ENCODE results near the gene DENND4A.

DENND4A gene

GRCh38 chr15:65833501-65834205 lies 41.6 kb upstream of the DENND4A start:
- no peak for DNase-seq (ENCODE audit: extremely low spot score)
- POLR2A ChIA-PET: interaction anchor here (0.9 to 2.3 kb wide), 6 partner anchors 9 to 412 kb away, joined by 3 to 27 read pairs (median 7); partner anchors contain the start of genes DENND4A and RAB11A
- TF ChIP-seq ZNF384 (IDR thresholded peaks at IDR 0.05) (0 out of 2 replicates have a peak, but pooled peaks have one; percentile 14), ELF4 (IDR thresholded peaks at IDR 0.05) (no peak)
- CTCF ChIA-PET: interaction anchor here (0.6 to 1.6 kb wide), 5 partner anchors 10 to 196 kb away, joined by 3 to 10 read pairs (median 6); no protein-coding TSS in a partner anchor

- TF ChIP-seq CTBP1 (IDR thresholded peaks at IDR 0.05; ENCODE audit: borderline replicate concordance) (peak; percentile 42; the same call in 1 of the 2 replicates), FOXA1 (IDR thresholded peaks at IDR 0.05) (peak; percentile 90), ZNF384 (IDR thresholded peaks at IDR 0.05) (no peak), LEF1 (IDR thresholded peaks at IDR 0.05; ENCODE audit: borderline replicate concordance) (no peak; the same call in 1 of the 2 replicates), PKNOX1 (IDR thresholded peaks at IDR 0.05) (peak; percentile 94), NFRKB (IDR thresholded peaks at IDR 0.05) (no peak), L3MBTL2 (conservative IDR thresholded peaks at IDR 0.05) (no peak), TARDBP (IDR thresholded peaks at IDR 0.05) (no peak), ELF4 (IDR thresholded peaks at IDR 0.05) (0 out of 2 replicates have a peak, but pooled peaks have one; percentile 27), SUZ12 (IDR thresholded peaks at IDR 0.05) (no peak), FOXK2 (IDR thresholded peaks at IDR 0.05) (peak; percentile 51; the same call in 1 of the 2 replicates), HDGF (IDR thresholded peaks at IDR 0.05; ENCODE audit: borderline replicate concordance) (no peak)
- ChIA-PET CTCF (interaction anchor here (0.6 to 1.6 kb wide), 8 partner anchors 9 to 465 kb away, joined by 3 to 10 read pairs (median 4); partner anchors contain the start of gene RAB11A), POLR2A (interaction anchor here (0.8 to 2.3 kb wide), 10 partner anchors 9 to 411 kb away, joined by 3 to 27 read pairs (median 4); partner anchors contain the start of genes DENND4A, INTS14 and RAB11A)
- peak; percentile 76 for DNase-seq (ENCODE audit: extremely low spot score)
These were observed 40.7 kb upstream of the DENND4A start for GRCh38 chr15:65832549-65833364.

GRCh38 chr15:65829130-65829764 lies 37.2 kb upstream of the DENND4A start:
- DNase-seq (ENCODE audit: extremely low spot score): peak; percentile 26
- CTCF ChIA-PET: interaction anchor here (0.5 kb wide), 1 partner anchor 9 kb away, joined by 7 read pairs; no protein-coding TSS in a partner anchor
- TF ChIP-seq SUZ12 (IDR thresholded peaks at IDR 0.05) (no peak), LEF1 (IDR thresholded peaks at IDR 0.05; ENCODE audit: borderline replicate concordance) (no peak), HDGF (IDR thresholded peaks at IDR 0.05; ENCODE audit: borderline replicate concordance) (no peak), ARNT (IDR thresholded peaks at IDR 0.05) (no peak), BHLHE40 (IDR thresholded peaks at IDR 0.05; ENCODE audit: borderline replicate concordance) (no peak), SP1 (IDR thresholded peaks at IDR 0.05) (no peak), FOXK2 (IDR thresholded peaks at IDR 0.05) (no peak), L3MBTL2 (conservative IDR thresholded peaks at IDR 0.05) (no peak), CTBP1 (IDR thresholded peaks at IDR 0.05; ENCODE audit: borderline replicate concordance) (no peak), FOXM1 (IDR thresholded peaks at IDR 0.05; ENCODE audit: borderline replicate concordance) (no peak)
- POLR2A ChIA-PET: no interaction called here

- ChIA-PET POLR2A (no interaction called here), CTCF (no interaction called here)
- no peak for DNase-seq (ENCODE audit: extremely low spot score)
- TF ChIP-seq FOXK2 (IDR thresholded peaks at IDR 0.05) (no peak), HDGF (IDR thresholded peaks at IDR 0.05; ENCODE audit: borderline replicate concordance) (no peak), FOXM1 (IDR thresholded peaks at IDR 0.05; ENCODE audit: borderline replicate concordance) (no peak), ZNF384 (IDR thresholded peaks at IDR 0.05) (no peak), FOXA1 (IDR thresholded peaks at IDR 0.05) (no peak)
These were observed 36.5 kb upstream of the DENND4A start for GRCh38 chr15:65828585-65828984.

- no peak for DNase-seq (ENCODE audit: extremely low spot score)
- CTCF ChIA-PET: no interaction called here
- POLR2A ChIA-PET: no interaction called here
- TF ChIP-seq HDGF (IDR thresholded peaks at IDR 0.05; ENCODE audit: borderline replicate concordance) (no peak), L3MBTL2 (conservative IDR thresholded peaks at IDR 0.05) (no peak)
These were observed 35.0 kb upstream of the DENND4A start for GRCh38 chr15:65827065-65827464.

GRCh38 chr15:65824941-65825544 lies 33.0 kb upstream of the DENND4A start:
- TF ChIP-seq SUZ12 (IDR thresholded peaks at IDR 0.05) (no peak), PKNOX1 (IDR thresholded peaks at IDR 0.05) (no peak)
- DNase-seq (ENCODE audit: extremely low spot score): no peak
- POLR2A ChIA-PET: interaction anchor here (1.3 to 3.0 kb wide), 2 partner anchors 33 to 44 kb away, joined by 7 to 19 read pairs; partner anchors contain the start of genes DENND4A and RAB11A
- CTCF ChIA-PET: interaction anchor here (0.6 to 4.0 kb wide), 7 partner anchors 11 to 40 kb away, joined by 3 to 28 read pairs (median 4); no protein-coding TSS in a partner anchor
